HG03565 (cell line): ENCODE data around the gene PHACTR3.

Experiments used
- ATAC-seq: cut with Tn5 transposase; IDR thresholded peaks from one replicate; pipeline ENCODE4 v1.9.1; 2021; ENCODE audit warnings: mild to moderate bottlenecking, moderate library complexity; ENCODE audit not compliant: unreplicated experiment

Gene PHACTR3

GRCh38 chr20:59724457-59725366 is 120.4 kb downstream of the PHACTR3 start:
- ATAC-seq = no peak

DNA sequence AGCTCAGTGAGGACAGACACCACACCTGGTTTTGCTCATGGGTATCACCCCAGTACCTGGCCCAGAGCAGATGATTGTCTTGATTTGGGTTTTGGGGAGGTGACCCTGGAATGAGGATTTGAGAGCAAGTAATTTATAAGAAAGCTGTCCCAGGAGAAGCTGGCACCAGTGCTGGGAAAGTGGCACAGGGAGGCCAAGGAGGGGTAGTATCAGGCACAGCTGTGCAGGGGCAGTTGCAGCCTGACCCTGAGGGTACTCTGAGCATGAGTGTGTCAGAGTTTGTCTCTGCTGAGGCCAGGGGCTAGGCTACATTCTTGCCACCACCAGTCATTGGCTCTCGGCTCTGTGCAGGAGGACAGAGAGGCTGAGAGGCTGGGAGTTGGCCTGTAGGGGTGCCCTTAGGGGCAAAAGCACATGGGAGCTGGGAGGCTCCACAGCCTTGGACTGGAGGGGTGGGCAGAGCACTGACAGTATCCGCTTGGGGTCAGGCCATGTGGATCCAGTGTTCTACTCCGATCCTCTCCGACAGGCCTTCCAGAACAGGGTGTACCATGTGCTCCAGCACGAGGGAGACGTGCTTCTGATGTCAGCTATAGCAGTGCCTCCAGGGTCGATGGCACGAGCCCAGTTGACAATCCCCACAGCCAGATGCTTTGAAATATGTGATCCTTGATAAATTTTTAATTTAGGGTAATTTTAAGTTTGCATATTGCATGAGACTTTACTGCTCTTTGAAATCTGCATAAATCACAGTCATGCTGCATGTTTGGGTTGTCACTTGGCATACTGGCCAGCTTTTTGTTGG is 121.3 kb downstream of the PHACTR3 start:
- ATAC-seq = no peak

DNA sequence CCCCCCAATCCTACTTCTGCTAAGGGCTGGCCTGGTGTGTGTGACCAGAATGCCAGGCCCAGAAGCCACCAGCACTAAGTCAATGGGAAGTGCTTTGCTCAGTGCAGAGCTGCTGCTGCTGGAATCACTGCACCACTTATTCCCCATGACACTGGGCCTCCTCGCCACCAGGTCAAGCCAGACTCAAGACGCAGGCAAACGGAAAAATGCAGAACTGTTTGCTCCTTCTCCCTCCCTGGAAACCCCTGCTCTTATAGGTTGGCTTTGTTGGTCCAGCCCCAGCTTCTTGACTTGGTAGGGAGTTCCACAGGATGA is 121.9 kb downstream of the PHACTR3 start:
- no peak for ATAC-seq

DNA sequence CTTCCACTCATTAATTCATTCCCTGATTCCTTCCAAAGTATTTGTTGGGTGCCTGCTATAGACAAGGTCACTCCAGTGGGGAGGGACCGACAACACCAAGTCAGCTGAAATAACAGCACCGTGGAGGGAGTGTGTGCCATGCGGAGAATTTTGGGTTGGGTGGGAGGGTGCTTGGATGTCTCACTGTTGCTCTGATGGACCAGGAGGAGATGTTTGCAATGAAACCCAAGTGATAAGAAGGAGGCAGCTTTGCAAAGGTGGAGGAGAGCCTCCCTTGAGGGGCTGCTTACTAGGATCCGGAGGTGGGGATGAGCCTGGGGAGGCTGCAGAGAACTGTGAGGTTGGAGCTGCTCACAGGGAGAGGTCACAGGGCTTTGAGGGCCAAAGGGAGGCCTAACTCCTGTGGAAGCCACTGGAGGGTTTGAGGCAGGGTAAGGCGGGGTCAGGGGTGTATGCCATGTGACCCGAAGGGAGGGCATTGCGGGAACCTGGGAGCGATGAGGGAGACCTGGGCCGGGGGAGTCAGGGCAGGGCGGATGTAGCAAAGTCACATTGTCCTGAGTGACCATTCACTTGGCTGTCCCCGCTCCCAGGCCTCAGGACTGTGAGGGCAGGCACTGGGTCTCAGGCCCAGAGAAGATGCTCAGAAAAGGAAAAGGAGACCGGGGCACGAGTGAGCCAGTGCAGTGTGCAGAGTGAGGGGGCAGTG is 124.5 kb downstream of the PHACTR3 start:
- no peak for ATAC-seq

DNA sequence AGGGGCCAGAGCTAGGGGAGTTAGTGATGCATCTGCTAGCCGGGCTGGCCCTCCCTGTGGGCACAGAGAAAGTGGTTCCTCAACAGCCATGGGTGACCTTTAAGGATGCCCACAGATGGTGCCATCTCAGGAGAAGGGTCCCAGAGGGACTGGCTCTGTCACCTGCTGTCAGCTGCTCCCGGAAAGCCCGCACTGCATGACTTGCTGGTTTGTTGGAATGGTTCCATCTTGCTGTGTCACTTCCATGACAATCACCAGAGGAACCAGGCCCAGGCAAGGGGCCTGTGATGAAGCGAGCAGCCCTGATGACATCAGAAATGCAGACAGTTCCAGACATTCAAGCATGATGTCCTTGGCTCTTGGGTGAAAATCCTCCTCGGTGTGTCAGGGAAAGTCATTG is 125.2 kb downstream of the PHACTR3 start:
- no peak for ATAC-seq

GRCh38 chr20:59730722-59731121 is 126.4 kb downstream of the PHACTR3 start:
- ATAC-seq = no peak

- ATAC-seq = no peak
These were observed 127.0 kb downstream of the PHACTR3 start for GRCh38 chr20:59731376-59731775.

DNA sequence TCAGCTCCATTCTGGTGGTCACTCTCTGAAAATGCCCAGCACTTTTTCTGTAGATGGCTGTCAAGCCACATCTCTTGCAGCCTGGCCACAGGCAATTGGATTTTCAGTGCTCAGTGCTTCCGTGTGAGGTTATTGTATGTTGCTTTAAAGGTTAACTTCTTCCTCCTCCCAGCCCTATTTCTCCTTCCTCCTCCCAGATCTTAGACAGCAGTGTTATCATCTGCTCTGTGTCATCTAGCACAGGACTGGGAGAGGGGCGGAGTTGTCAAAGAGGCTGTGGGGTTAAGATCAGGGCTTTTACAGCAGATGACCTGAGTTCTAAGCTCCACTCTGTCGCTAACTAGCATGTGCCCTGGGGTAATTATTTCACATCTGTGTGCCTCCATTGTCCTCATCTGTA is 129.0 kb downstream of the PHACTR3 start:
- ATAC-seq = no peak

- no peak for ATAC-seq
These were observed 131.1 kb downstream of the PHACTR3 start for GRCh38 chr20:59735486-59735885.

DNA sequence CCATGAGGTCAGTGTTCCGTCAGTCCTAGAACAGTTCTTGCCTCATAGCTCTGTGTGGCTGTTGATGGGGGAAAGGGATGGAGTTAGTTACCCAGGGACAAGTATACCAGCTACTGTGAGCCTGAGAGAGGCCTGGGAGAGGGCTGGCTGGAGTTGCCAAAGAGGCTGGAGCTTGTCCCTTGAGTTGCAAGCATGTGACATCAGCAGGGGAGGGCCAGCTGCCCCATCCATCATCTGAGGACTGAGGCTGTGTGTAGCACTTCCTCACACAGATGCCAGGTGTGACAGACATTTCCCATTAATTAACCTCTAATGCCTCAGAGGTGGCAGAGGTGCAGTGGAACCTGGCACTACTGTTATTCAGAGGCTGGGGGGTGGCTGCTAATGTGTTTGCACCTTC is 131.6 kb downstream of the PHACTR3 start:
- no peak for ATAC-seq

- no peak for ATAC-seq
These were observed 132.0 kb downstream of the PHACTR3 start for GRCh38 chr20:59736366-59736765.

- ATAC-seq = no peak
These were observed 132.8 kb downstream of the PHACTR3 start for GRCh38 chr20:59737073-59737666.

GRCh38 chr20:59737816-59738215 is 133.5 kb downstream of the PHACTR3 start:
- ATAC-seq = no peak

DNA sequence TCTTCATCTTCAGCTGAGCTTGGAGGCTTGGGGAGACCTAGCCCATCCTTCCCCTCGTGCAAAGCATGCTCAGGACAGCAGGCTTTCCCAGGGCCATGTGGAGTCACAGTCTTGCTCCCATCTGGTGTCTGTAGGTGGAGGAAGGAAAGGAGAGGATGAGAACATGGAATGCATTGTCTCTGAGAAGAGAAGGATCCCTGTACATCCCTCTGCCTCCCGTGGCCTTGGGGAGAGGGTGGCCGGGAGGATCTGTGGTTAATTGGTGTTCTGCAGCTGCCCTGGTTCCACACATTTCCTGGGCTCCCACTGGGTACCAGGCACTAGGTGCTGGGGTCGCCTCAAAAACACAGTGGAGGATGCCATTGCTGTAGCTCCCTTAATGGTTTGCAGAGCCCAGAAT is 134.5 kb downstream of the PHACTR3 start:
- ATAC-seq = no peak

DNA sequence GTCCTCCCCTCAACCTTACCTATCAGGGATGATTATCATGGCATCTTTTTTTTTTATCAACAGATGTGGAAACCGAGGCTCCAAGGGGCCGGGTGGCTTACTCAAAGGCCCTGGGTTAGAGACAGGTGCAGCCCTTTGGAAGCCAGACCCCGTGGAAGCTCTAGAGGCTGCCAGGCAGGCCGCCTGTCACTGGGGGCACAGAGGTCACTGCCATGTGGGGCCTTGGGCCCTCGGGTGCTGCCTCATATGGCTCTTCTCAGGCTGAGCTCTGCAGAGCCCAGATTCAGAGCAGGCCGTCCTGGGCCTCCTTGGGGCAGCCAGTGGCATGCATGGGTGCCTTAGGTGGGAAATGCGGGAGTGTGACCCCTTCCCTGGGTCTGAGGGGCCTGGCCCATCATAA is 136.3 kb downstream of the PHACTR3 start:
- ATAC-seq = no peak

- ATAC-seq = no peak
These were observed 136.7 kb downstream of the PHACTR3 start for GRCh38 chr20:59741073-59741472.

DNA sequence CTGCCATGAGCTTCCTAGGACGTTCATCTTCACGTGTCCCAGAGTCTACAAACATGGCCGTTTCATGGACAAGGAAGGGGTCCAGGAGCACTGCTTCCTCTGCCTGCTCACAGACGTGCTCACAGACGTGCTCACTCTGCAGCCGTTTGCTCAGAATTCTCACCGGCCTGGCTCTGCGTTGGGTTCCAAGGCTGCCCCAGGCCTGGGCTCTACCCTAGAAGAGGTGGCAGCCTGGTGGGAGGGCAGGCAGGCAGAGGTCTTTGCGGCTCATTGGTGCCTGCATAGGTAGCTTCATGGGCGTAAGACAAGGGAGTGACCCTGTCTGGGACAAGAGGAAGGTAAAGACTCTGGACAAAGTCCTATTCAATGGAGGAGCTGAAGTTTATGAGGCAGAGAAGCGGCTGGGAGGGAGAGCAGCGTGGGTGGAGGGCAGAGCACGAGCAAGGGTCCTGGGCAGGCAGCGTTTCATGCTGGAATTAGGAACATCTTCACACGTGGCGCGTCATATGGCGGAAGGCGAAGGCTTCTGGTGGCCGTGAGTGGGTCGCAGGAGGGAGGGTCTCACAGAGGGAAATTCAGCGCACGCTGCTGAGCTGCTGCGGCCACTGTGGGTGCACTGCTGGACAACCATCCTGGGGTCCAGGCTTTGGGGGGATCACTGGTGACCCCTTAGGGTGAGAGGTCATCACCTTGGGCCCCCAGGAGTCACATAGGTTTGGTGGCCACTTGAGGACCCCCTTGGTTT is 138.2 kb downstream of the PHACTR3 start:
- no peak for ATAC-seq

DNA sequence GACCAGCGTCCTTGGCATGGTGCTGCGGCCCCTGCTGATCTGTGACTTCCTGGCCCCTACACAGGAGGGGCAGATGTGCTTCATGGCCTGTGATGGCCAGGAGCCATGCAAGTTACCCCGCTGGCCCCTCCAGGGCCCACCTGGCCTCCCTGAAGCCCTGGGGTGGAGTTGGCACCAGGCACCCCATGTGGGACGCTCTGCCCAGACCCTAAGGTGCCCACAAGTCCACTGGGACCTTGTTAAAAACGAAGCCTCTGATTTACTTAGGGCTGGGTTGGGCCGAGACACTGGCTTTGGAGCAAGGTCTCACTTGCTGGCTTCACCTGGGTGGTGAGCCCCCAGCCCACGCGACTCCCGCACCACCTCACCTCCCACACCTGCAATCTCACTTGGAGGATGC is 139.0 kb downstream of the PHACTR3 start:
- no peak for ATAC-seq

GRCh38 chr20:59743767-59744485 is 139.6 kb downstream of the PHACTR3 start:
- no peak for ATAC-seq

DNA sequence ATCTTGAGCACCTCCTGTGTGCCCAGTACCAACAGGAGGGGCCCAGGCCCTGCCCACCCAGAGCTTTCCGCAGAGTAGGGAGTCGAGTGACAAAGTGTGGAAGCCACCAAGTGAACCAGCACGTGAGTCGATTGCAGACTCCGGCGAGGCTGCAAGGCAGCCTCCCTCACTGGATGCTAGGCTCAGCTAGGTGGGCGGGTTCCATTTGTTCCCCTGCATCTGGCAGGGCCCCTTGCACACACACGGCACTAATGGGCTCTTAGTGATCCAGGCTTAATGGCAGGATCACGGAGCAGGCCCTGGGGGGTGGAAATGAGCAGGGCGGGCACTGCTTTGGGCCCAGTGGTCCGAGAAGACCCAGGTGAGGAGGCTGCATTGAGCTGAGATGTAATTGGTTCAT is 140.4 kb downstream of the PHACTR3 start:
- ATAC-seq = no peak
